CD4-positive, alpha-beta T cell treated with Interleukin-21 for 1 hour (primary cell): ENCODE data around the gene SLC13A5.
"Not testable (repeated sequence)": the region's sequence is repeated elsewhere in the genome, so short reads cannot be mapped to it uniquely, and the experiment has no call there.

Experiments
- DNase-seq: peaks from one replicate; pipeline ENCODE4 v3.0.0-alpha.2; 2020

The SLC13A5 gene

DNA sequence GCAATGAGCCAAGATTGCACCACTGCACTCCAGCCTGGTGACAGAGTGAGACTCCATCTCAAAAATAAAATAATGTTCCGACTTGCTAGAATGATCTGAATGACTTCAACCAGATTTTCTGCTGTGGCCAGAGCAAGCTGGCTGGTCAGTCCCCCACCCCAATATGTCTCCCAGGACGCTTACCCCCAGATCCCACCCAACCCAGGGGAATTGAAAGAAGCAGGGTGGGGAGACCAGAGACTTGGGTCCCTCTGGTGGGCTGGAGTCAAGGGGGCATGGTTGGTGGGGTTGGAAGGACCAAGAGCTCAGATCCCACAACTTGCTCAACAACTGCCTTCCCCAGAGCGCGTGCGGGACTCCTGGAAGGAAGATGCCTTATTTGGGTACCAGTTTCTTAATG is 54.8 kb downstream of the SLC13A5 start:
- DNase-seq, result not testable (repeated sequence)

DNA sequence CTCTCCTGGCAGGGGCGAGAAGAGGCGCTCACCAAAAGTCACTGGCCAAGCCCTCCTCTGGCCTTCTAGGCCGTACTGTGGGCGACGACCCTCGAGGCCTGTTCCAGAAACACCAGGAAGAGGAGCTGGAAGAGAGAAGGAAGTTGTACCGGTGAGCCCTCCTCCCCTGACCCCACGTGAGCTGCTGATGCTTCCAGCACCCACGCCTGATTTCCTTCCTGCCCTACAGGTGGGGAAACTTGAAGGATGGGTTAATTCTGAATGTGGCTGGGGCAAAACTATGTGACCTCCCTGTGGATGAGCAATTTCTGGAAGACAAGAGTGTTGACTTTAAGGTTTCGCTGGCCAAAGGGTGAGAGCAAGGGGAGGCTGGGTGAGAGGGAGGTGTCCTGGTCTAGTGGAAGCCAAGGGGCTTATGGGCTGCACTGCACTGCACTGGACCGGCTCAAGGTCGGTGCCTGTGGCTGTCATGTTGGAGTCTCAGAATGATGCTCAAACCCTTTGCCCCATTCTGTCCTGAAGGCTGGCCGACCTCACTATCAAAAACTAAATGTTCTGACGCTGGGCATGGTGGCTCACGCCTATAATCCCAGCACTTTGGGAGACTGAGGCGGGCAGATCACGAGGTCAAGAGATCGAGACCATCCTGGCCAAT is 55.4 kb downstream of the SLC13A5 start:
- no peak for DNase-seq

DNA sequence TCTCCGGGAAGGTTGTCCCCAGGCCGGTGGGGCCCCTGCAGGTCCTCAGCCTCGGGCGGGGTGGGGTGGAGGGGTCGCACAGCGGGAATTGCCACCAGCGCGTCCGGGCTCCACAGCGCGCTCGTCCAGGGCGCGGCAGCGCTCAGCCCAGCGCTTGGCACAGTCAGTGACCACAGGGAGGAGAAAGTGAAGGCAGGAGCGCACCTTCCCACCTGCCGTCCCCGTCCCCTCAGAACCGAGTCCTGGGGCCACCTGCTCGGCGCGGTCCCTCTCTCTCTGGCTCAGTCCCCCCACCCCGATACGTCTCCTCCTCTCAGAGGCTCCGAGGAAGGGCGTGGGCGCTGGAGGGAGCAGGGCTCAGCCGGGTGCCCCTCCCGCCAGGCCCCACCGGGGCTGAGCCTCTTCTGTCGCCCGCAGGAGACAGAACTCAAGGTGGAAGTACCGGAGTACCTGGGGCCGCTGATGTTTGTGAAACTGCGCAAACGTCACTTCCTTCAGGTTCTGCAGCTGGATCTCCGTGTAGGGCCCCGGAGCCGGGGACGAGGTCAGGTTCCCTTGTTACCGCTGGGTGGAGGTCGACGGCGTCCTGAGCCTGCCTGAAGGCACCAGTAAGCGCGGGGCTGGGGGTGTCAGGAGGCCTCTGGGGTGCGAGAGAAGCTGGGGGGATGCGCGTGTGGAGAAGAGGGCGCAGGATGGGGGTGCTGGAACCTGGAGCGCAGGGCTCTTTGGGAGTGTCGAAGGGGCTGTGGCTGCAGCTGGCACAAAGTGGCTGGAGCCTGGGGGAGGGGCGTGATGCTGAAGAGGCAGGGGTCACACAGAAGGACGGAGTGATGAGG is 56.2 kb downstream of the SLC13A5 start:
- peak; percentile 66 for DNase-seq

DNA sequence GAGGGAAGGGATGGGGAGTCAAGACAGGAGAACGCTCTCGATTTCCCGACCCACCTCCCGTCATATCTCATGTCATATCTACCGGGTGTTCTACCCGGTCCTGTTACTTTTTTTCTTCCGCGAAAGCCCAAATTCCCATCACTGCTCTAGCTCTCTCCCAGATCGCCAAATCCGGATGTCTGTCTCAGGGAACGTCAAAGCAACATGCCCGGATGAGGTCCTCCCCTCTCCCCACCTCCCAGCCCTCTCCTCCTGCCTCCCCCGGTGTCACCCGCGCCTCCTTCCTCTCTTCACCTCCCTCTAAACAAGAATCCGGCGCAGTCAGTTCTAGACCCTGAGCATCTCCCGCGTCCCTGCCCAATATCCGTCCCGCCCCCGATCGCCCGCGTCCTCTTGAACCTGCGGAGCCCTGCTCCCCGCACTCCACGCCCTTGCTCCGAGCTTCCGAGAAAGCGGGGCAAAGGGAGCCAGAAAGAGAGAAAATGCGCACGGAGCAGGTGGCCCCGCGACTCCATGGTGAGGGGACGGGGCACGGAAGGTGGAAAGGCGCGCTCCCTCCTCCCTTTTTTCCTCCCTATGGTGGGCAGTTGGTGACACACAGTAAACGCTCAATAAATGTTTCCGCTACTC is 57.3 kb downstream of the SLC13A5 start:
- not testable (repeated sequence) for DNase-seq

DNA sequence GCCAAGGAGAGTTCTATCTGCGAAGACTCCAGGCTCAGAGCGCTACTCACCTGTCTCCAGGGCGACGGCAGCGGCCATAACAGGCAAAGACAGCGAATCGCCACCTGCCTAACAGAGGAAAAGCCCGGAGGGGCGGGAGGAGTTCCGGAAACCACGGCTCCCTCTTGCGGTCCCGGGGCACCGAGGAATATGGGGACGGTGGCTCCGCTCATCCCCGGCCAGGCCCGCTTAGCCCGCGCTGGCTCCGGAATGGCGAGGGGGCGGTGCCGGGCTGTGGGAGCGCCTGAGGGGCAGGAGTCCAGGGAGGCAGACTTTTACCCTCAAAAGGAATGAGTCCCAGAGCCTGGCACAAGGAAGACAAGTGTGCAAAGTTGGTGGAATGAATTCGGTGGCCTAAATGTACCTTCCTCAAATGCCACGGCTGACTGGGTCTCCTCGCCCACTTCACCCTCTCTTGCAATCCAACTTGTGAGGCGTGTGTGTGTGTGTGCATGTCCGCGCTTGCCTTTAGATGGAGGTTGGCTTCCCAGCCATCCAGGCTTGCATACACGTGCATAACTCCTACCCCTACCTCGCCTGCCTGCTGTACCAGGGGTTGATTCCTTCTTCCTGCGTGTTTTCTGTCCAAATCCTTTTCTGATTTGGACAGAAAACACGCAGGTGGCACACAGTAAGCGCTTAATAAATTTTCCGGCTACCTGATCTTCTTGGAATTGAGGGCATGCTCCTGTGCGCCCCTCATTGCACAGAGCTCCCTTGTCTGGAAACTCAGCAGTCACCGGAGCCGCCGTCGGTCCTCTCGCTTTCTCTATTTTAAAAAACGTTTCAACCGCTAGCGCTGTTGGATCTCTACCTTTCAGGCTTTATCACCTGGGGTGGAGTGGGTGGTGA is 58.1 kb downstream of the SLC13A5 start:
- no peak for DNase-seq

DNA sequence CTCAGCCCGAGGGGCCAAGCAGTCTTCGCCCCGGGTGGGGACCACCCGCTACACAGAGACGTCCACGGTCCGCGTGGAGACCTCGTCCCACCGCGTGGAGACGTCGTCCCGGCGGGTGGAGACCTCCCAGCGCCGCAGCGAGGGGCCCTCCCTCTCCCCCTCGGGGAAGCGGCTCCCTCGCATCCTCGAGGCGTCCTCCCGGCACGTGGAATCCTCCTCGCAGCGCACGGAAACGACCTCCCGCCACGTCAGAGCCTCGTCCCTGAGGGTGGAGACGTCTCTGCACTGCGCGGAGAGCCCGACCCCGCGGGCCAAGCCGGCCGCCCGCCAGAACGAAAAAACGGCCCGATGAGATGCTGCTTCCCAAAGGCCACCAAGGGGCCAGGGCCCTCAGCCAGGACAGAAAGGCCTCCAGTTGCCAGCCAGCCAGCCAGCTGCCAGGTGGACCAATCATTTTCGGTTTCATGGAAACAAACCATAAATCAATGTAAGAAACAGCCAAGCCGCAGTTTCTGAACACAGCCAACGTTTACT is 61.2 kb downstream of the SLC13A5 start:
- DNase-seq, result peak; percentile 55

DNA sequence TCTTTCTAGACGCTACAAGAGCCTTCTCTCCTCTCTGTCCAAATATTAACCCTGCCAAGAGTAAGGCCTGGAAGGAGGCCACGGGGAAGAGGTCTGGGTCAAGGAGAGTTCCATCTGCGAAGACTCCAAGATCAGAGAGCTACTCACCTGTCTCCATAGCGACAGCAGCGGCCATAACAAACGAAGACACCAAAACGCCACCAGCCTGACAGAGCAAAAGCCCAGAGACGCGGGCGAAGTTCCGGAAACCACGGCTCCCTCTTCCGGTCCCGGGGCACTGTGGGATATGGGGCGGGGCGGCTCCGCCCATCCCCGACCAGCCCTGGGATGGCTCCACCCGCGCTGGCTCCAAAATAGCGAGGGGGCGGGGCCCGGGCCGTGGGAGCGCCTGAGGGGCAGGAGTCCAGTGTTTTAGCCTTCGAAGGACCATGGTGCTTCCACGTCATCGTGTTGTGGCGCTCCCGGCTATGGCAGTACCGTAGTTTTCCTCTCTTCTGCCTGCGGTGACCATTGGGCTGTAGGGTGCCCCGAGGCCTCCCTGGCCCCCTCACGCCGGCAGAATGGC is 61.7 kb downstream of the SLC13A5 start, which contains the start of the genes C17orf100 and MED31:
TSS of gene C17orf100 (plus strand) at position 409 of the 565 bp plus-strand sequence. CDS start at position 561, 152 bp downstream.
TSS of gene MED31 (minus strand) at position 252 of the 565 bp plus-strand sequence. CDS start at position 175, 77 bp downstream.
- DNase-seq, result peak; percentile 97

DNA sequence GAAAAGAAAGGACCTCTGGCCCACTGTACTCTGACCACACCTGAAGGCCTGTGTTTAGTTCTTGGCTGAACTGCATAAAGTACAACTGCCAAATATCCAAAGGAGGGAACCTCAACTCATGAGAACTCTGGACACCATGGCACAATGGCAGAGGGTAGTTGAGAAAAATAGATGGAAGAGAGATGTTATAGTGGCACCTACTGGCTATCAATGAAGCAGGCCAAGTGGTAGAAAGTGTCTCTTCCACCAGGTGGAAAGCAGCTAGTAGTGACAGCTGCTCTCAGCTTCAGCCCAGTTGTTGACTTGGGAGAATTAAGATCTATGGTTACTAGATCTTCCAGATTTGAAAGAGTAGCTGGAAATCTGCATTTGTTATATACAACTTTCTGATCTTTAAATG is 65.0 kb downstream of the SLC13A5 start:
- DNase-seq, result peak; percentile 28

DNA sequence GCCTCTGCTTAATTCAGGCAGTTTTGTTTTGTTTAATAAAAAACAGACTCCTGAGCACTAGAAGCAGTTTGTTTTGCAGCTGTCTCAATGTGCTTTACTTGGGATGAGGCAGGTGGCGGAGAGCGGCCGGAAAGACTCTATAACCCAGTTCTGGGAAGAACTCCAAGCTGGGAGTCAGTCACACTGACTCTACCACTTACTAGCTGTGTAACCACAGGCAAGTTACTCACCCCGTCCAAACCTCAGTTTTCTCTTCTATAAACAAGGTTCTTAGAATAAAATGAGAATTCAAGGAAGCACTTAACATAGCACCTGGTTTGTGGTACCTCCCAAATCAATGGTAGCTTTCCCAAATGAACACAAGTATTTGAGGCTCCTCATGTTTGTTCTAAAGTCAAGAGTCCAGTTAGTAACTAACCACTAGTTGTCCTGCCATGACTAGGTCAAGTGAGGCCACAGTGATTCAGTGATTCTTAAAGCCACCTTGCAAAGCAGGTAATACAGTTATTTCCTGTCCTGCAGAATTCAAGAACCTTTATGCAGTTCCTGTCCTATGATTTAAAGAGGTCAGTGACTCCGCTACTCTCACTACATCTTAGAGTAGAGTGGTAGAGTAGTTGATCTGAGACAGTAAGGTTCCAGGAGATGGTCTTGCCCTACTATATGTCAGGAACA is 69.6 kb downstream of the SLC13A5 start:
- DNase-seq, result no peak

DNA sequence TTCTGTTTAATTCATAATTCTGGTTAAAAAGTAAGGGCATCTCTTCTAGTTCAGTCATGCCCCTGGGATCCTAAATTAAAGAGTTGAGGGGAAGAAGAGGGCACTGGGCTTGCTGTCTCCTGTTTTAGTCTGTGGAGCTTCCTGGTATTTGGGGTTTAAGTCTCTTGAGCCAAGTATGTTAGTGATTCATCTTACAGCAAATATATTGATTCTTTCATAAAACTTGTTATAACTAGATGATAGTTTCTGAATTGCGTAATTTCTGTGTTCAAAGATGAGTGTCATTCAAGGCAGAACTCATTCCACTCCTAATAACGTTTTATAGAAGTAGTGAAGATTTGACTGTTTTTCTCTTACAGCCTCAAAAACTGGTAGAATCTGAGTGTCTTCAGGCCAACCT is 70.6 kb downstream of the SLC13A5 start:
- no peak for DNase-seq

DNA sequence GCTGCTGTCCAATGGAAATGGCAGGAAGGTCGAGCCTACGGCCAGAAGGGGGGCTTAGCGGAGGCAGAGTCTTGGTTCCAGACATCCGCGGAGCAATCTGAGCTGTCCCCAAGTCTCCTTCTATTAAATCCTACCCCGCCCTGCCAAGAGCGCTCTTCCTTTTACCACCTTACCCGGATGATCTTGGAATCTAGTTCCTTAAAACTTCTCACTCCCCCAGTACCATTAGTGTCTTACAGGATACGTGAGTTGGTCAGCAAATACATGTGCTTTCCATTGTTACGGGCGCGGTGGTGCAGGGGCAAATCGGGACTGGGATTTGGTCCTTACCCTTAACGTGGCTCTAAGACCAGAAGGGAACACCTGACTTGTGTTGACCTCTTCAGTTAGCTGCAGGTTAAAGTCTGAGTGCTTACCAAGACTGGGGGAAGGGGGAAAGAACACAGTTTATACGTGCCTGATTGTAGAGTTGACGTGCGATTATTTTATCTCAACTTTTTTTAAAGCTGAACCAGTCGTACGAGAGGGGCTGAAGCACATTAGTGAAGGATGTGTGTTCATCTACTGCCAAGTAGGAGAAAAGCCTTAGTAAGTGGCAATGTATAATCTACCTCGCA is 71.8 kb downstream of the SLC13A5 start:
- DNase-seq, result peak; percentile 16

DNA sequence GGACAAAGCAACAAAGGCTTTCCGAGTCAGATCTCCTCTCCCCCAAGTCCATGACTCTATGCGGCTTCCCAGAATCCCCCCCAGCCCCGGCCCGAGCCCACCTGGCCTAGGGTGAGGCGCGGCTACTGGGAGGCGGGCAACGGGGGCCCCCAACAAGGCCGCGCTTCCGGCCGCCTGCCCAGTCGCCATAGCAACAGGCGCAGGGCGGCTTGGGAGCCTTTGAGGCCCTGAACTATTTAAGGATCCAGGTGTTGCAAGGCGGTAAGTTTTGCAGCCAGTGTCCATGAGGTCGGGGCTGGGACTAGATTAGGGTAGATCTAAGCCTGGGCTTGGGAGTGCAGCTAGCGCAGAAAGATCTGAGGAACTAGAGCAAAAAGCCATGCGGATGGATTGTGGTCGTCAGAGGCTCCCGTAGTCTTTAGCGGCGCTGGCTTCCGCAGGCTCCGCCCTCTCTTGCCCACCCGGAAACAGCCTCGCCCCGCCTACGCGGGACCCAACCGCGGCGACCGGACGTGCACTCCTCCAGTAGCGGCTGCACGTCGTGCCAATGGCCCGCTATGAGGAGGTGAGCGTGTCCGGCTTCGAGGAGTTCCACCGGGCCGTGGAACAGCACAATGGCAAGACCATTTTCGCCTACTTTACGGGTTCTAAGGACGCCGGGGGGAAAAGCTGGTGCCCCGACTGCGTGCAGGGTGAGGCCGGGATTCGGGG is 72.5 kb downstream of the SLC13A5 start, which contains the start of the genes KIAA0753 and TXNDC17:
TSS of gene KIAA0753 (minus strand) at position 176 of the 711 bp plus-strand sequence. CDS start 5,608 bp downstream, outside the sequence.
TSS of gene TXNDC17 (plus strand) at position 525 of the 711 bp plus-strand sequence. CDS start at position 548, 23 bp downstream.
- peak; percentile 91 for DNase-seq

DNA sequence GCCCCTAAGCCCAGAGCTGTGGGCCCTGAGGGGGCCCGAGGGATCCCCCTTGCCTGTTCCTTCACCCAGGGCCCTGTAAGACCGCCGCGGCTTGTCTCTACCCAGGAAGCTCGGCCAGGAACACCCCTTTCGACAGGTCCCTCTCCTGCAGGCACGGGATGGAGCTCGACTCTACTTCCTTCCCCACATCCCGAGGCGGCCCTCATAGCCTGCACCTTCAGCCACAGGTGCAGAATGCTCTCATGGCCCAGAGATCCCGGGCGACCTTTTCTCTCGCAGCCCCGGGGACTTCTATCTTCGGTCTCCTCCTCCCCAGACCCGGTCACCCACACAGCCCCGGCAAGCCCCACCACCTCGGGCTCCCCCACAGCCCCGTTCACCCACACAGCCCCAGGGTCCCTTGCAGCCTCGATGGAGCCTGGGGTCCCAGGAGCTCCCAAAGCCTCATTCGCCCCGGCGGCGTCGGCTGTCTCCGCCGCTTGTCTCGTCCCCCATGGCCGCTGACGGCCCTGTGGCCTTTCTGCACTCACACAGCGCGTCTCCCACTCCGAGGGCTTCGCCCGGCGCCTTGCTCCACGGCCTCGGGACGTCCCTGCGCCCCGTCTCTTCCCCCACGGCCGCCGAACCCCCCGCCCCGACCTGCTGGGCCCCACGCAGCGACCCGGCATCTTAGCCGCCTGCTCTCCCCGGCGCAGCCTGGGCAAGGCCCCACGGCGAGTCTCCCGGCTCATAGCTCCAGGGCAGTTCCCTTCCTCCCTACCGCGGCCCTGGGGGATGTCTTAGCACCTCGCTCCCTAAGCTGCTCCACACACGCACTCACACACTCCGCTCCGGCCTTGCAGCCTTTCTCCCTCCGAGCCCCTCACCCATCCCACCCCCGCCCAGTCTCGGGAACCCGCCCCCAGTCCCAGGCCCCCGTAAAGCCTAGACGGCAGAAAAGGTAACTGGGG is 73.3 kb downstream of the SLC13A5 start:
- no peak for DNase-seq

DNA sequence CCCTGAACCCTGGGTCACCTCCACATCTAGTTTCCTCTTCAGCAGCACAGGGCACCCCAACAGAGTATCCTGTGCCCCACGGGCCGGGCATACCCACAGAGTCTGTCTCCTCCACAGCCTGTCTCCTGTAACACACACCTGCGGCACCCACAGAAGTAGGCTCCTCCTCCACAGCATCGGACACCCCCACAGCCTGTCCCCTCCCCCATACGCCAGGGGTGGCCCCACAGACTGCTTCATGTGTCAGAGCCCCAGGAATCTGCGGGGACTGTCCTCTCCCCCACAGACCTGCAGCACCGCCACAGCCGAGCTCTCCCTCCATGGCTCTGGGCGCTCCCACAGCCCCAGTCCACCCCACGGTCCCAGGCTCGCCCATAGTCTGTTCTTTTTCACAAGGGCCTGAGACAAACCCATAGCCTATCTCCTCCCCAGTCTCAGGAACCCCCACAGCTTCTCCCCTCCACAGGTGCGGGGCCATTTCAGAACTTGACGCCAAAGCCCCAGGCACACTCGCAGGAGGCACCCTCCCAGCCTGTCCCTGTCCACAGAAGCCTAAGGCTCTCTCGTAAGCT is 74.1 kb downstream of the SLC13A5 start:
- no peak for DNase-seq

DNA sequence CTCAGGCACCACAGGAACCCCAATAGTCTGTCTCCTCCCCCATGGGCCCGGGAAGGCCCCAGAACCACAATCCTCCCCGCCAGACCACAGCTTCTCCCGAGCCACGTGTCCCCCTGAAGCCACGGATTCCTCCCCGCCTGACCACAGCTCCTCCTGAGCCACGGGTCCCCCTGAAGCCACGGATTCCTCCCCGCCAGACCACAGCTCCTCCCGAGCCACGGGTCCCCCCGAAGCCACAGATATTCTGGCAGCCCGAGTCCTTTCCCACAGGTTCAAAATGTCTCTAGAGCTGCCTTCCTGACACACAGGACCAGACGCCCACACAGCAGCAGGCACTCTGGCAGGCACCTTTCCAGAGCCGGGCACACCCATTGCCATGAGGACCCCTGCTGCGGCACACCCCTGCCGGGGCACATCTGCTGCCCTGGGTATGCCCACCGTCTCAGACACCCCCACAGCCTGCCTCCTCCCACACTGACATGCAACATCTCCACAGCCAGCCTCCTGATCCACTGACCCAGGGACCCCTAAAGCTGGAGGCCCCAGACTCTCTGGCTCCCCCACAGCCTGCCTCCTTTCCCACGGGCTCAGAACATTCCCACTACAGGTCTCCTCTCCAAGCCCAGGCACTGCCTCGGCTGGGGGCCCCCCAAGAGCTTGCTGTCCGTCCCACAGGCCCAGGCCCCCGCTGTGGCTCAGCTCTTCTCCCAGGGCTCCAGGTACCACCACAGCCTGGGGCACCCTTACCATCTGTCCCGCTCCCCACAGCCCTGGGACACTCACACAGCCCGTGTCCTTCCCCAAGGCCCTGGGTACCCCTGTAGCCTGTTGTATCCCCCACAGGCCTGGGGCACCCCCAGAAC is 74.9 kb downstream of the SLC13A5 start:
- DNase-seq, result no peak

DNA sequence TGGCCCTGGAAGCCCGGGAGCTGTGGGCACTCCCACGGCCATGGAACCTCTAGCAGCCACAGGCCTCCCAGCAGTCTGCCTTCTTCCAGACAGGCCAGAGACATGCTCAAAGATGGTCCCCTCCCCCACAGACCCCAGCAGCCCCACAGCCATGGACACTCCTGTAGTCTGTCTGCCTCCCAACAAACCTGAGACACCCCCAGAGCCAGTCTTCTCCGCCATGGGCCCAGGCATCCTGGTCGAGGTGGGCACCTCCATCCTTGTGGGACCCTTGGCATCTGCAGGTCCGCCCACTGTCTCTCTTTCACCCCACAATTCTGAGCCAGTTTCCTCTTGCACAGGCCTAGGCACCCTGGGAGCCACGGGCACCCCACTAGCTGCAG is 75.7 kb downstream of the SLC13A5 start:
- DNase-seq, result no peak
